ENCODE data around the gene EPHX1.

GRCh38 chr1:225827076-225827475 is 17.2 kb downstream of the EPHX1 start:
- no peak for TF ChIP-seq CTCF (IDR thresholded peaks at IDR 0.05)
- no peak for TF ChIP-seq POLR2AphosphoS5 (IDR thresholded peaks at IDR 0.05)
- no peak for TF ChIP-seq EP300 (IDR thresholded peaks at IDR 0.05)

Data from upper lobe of left lung (tissue), 4 donors.